ENCODE results near the gene STARD6. TPM values are rescaled to one million over a fixed set of nuclear protein-coding genes. Genes with fewer than 3 reads are reported as not detected.

STARD6 gene
- total RNA-seq (2022; extraction: Qiagen RNA extraction; ENCODE audit: low read depth) = not detected in 5 replicates

GRCh38 chr18:54357660-54358494 is at the start of gene STARD6, which contains the start of gene C18orf54:
Gene STARD6 (minus strand): TSS chr18:54357858. CDS start chr18:54354573, 3,285 bp downstream.
Gene C18orf54 (plus strand): TSS chr18:54357906. CDS start chr18:54360573, 2,667 bp downstream.

Other genes with a start within 250 kb of the STARD6 start
- 41.2 to 77.2 TPM (median 57.1 TPM) in 5 replicates for gene MBD2, start 133.2 kb downstream of the STARD6 start, total RNA-seq (2022; extraction: Qiagen RNA extraction; ENCODE audit: low read depth)
- 4.3 to 9.1 TPM (median 7.3 TPM) in 5 replicates for gene POLI, start 88.3 kb downstream of the STARD6 start, total RNA-seq (2022; extraction: Qiagen RNA extraction; ENCODE audit: low read depth)
- gene C18orf54, start within 50 bp of the STARD6 start, total RNA-seq (2022; extraction: Qiagen RNA extraction; ENCODE audit: low read depth) = 1.1 to 3.2 TPM (median 2.7 TPM) in 5 replicates
- gene DYNAP, start 233.4 kb upstream of the STARD6 start, total RNA-seq (2022; extraction: Qiagen RNA extraction; ENCODE audit: low read depth) = not detected in 5 replicates

Data from A549 treated with RU486 at 1 μM for 4 hours (cell line).